Midbrain (tissue), 1 donor: ENCODE measurements around the gene HMGA1.

Experiments used
- DNase-seq: peaks from one replicate; lab custom pipeline; 2025; lab: John Stamatoyannopoulos, UW

The HMGA1 gene

DNA sequence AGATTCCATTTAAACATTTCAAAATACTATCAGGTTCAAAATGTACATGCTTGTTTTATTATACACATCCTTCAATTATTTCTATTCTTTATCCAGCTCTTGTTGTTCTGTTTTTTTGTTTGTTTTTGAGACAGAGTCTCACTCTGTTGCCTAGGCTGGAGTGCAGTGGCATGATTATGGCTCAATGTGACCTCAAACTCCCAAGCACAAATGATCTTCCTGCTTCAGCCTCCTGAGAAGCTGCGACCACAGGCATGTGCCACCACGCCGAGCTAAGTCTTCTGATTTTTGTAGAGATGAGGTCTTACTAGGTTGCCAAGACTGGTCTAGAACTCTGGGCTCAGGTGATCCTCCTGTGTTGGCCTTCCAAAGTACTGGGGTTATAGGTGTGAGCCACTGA is 56.3 kb downstream of the HMGA1 start:
- DNase-seq = no peak

DNA sequence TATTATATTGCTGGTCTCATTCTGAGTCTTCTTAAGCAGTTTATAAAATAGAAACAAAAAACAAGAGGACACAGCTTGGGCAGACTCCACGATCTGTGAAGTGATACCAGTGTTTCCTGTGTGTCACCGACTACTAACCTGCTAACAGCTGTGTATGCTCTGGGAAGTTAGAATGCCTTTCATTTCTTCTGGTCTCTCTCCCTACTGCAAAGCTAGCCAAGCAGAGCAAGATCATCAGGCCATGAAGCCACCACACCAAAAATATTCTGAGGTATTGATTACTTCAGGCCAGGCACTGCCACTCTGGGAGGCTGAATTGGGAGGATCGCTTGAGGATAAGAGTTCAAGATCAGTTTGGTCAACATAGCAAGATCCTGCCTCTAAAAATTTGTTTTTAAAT is 59.0 kb downstream of the HMGA1 start:
- no peak for DNase-seq
